GM12891 (cell line): ENCODE data around the gene R3HDM2.

ENCODE experiments used
- DNase-seq: peaks from one replicate; pipeline ENCODE4 v3.0.0; 2011; ENCODE audit warnings: low spot score; ENCODE audit not compliant: insufficient read length
- FAIRE-seq: peaks from 2 replicates; lab custom pipeline; 2011; peaks lifted over from hg19 to GRCh38; lab: Jason Lieb, UNC
- PAX5 ChIP-seq: IDR thresholded peaks from 2 replicates; pipeline ENCODE4 v1.6.1; 2011; ENCODE audit warnings: low read length, moderate library complexity, mild to moderate bottlenecking; ENCODE audit not compliant: insufficient read depth, severe bottlenecking
- POLR2A ChIP-seq: IDR thresholded peaks from 2 replicates; pipeline ENCODE4 v1.6.1; 2011; ENCODE audit warnings: low read depth, low read length, control low read depth
- POLR2AphosphoS5 ChIP-seq: IDR thresholded peaks from 2 replicates; pipeline ENCODE4 v1.6.1; 2011; ENCODE audit warnings: low read depth, low read length, control low read depth
- POU2F2 ChIP-seq: IDR thresholded peaks from 2 replicates; pipeline ENCODE4 v1.6.1; 2011; ENCODE audit warnings: low read depth, mild to moderate bottlenecking, control low read depth, low read length, moderate library complexity
- SPI1 ChIP-seq: IDR thresholded peaks from 2 replicates; pipeline ENCODE4 v1.6.1; 2011; ENCODE audit warnings: low read depth, low read length, control low read depth
- TAF1 ChIP-seq: IDR thresholded peaks from 2 replicates; pipeline ENCODE4 v1.6.1; 2011; ENCODE audit warnings: low read depth, low read length, control low read depth

R3HDM2 gene

DNA sequence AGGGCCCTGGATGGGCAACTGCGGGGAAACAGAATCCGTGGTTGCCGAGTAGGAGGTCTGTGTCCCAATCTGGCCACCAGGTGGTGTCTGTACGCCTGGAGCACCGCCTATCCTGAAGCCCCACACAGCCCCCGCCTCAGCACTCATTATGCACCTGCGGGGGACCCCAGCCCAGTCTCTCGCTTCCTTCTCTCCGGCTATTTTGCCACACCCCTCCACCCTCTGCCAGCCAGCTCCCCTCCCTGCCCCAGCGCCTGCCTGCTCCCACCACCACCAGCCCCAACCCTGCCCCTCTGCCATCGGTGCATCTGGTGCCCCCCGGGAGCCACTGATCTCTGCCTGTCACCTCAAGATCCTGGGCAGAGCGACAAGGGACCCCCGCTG, 216.5 kb downstream of the R3HDM2 start:
- TF ChIP-seq PAX5, result no peak
- no peak for TF ChIP-seq POLR2A
- no peak for TF ChIP-seq POLR2AphosphoS5
- no peak for TF ChIP-seq SPI1
- FAIRE-seq, result peak; percentile 85
- peak; percentile 69 for DNase-seq

DNA sequence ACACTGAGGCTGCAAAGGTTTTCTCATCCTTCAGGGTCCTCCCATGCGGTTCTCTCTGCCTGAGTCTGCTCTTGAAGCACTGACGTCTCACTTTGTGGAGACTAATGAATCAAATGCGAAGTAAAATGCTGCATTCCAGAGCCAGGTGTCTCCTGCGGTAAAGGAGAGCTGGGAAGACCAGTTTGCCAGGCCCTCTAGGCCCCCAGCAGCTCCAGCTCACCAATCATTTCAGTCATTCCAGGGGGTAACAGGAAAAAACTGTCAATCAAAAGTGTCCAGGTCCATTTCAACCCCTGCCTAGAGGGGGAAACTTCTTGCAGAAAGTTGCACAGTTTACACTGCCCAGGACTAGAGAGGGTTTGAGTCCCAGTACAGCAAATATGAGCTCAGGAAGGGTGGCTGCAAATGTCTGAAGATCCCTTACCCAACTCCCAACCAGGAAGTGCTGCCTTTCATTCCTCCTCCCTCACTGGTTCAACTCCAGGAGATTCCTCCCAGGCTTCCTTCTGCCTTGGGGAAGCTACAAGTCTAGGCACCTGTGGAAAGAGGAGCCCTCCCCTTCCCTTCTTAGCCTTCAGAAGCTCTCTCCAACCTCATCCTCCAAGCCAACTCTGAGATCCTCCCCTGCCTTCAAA, 217.0 kb downstream of the R3HDM2 start:
- no peak for DNase-seq
- no peak for TF ChIP-seq POLR2A
- no peak for TF ChIP-seq SPI1
- no peak for TF ChIP-seq POU2F2
- no peak for TF ChIP-seq POLR2AphosphoS5
- TF ChIP-seq TAF1, result no peak
- TF ChIP-seq PAX5, result no peak
- FAIRE-seq, result no peak

- DNase-seq (peak; percentile 93), FAIRE-seq (peak; percentile 93)
- peak; percentile 22; the same call in 1 of the 2 replicates for TF ChIP-seq POU2F2
- TF ChIP-seq POLR2AphosphoS5, result no peak
- no peak for TF ChIP-seq SPI1
These were observed 217.7 kb downstream of the R3HDM2 start for GRCh38 chr12:57213058-57213715.

DNA sequence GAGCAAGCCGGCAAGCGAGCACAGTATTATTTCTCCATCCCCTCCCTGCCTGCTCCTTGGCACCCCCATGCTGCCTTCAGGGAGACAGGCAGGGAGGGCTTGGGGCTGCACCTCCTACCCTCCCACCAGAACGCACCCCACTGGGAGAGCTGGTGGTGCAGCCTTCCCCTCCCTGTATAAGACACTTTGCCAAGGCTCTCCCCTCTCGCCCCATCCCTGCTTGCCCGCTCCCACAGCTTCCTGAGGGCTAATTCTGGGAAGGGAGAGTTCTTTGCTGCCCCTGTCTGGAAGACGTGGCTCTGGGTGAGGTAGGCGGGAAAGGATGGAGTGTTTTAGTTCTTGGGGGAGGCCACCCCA, 218.2 kb downstream of the R3HDM2 start:
- DNase-seq (no peak), FAIRE-seq (no peak)
- no peak for TF ChIP-seq POLR2AphosphoS5
- TF ChIP-seq POLR2A, result no peak
- TF ChIP-seq SPI1, result no peak
- no peak for TF ChIP-seq TAF1
- TF ChIP-seq POU2F2, result no peak
- no peak for TF ChIP-seq PAX5

DNA sequence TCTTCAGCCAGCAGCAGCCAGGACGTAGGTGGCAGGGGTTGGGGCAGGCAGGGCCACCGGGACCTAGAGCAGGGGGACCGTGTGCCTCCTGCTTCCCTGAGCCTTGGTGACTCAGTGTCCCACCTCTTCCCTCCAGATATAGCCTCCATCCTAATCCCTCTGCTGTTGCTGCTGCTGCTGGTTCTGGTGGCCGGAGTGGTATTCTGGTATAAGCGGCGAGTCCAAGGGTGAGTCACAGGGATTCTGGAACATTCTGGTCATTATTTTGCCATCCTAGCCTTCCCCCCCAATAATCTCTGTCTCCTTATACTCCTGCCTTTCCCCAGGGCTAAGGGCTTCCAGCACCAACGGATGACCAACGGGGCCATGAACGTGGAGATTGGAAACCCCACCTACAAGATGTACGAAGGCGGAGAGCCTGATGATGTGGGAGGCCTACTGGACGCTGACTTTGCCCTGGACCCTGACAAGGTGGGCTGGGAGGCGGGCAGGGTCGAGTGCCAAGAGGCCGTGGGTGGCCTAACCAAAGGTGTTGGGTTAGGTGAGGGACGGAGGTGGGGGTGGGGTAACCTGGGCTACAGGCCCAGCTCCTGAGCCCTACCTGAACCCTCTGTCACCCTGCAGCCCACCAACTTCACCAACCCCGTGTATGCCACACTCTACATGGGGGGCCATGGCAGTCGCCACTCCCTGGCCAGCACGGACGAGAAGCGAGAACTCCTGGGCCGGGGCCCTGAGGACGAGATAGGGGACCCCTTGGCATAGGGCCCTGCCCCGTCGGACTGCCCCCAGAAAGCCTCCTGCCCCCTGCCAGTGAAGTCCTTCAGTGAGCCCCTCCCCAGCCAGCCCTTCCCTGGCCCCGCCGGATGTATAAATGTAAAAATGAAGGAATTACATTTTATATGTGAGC, 218.8 kb downstream of the R3HDM2 start:
- no peak for DNase-seq

GRCh38 chr12:57210926-57211692, 219.7 kb downstream of the R3HDM2 start:
- TF ChIP-seq POLR2A (no peak), TAF1 (no peak), SPI1 (no peak), POLR2AphosphoS5 (no peak), POU2F2 (no peak), PAX5 (no peak)
- FAIRE-seq (no peak), DNase-seq (no peak)

More for the DNA sequence above, 218.8 kb downstream of the R3HDM2 start:
- TF ChIP-seq TAF1, result no peak
- TF ChIP-seq POLR2A, result no peak
- no peak for TF ChIP-seq SPI1
- no peak for TF ChIP-seq POU2F2
- no peak for TF ChIP-seq PAX5
- TF ChIP-seq POLR2AphosphoS5, result no peak
- FAIRE-seq, result no peak

GRCh38 chr12:57210461-57210860, 220.4 kb downstream of the R3HDM2 start:
- FAIRE-seq (no peak), DNase-seq (no peak)
- TF ChIP-seq PAX5, result no peak
- TF ChIP-seq POLR2A, result no peak
- TF ChIP-seq TAF1, result no peak
- no peak for TF ChIP-seq SPI1
- TF ChIP-seq POLR2AphosphoS5, result no peak
- no peak for TF ChIP-seq POU2F2

- DNase-seq, result no peak
- no peak for FAIRE-seq
- TF ChIP-seq POLR2AphosphoS5 (no peak), SPI1 (no peak), PAX5 (no peak), POU2F2 (no peak), TAF1 (no peak), POLR2A (no peak)
These were observed 220.9 kb downstream of the R3HDM2 start for GRCh38 chr12:57209916-57210315.
